NCI-H1436 treated with DMSO at 0.1 percent for 48 hours (cell line): Measurements from ENCODE around the gene MYL6B.

Experiments used
- DNase-seq: peaks from one replicate; lab custom pipeline; 2025; lab: John Stamatoyannopoulos, UW

The MYL6B gene

DNA sequence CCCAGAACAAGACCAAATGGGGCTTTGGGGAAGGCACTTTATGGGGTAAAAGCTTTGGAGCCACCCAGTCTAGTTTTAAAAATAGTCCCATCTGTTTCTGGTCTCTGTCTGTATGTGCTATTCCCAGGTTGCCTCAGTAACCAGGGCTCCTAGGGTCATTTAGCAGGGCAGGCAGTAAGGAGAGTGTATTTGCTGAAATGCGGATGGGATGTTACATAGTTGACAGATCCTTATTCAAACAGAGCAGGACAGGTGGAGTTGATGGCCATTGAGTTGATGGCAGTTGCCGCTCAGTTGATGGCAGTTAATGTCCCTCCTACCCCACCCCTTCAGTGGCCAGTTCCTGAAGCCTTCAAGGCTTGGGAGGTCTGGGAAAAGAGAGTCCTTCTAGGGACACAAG is 29.8 kb upstream of the MYL6B start:
- DNase-seq = no peak

GRCh38 chr12:56124133-56124532 is 28.3 kb upstream of the MYL6B start:
- DNase-seq = no peak

- DNase-seq = no peak
These were observed 25.6 kb upstream of the MYL6B start for GRCh38 chr12:56126732-56127239.

DNA sequence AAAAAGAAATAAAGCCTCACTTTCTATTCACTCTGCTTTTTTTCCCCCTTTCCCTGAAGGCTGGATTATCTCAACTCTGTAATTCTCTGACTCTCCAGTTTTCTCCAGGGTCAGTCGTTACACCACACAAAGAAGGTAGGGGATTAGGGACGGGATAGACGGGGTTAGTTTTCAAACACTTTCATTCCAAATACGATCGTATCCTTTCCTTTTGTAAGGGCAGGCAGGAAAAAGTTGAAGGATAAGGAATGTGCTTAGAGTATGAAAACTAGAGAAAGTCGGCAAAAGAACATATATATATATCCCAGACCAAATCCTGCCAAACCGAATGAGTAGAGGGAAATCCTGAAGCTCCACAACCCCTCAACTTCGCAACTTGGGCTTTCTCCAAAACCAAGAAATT is 24.9 kb upstream of the MYL6B start:
- DNase-seq = no peak

- DNase-seq = peak; percentile 98
These were observed 24.3 kb upstream of the MYL6B start, which contains the start of gene ESYT1 for GRCh38 chr12:56127888-56128669. Gene ESYT1, plus strand, starts transcription at chr12:56128267. Its CDS starts 53 bp downstream, at chr12:56128320.

DNA sequence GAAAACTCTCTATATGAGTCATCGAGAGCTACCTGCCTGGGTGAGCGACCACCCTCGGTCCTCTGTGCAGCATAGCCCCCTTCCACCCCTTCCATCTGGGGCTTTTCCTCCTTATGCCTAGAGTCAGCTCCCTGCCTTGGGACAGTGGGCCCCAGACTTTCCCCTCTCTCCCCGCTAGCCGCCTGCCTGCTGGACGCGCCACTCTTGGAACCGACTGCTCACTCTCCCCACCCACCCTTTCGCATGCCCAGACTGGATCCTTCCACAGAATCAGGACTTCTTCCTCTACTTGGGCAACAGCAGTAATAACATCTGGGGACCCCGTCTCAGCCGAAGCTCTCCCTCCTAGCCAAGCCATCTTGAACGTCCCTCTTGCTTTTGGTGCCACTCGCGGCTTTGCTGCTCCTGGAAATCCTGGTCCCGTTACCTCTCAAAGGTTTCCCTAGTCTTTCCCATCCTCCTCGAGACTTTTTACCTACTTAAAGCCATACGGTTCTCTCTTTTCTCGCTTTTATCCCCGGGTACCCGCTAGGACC is 23.6 kb upstream of the MYL6B start:
- DNase-seq = no peak

DNA sequence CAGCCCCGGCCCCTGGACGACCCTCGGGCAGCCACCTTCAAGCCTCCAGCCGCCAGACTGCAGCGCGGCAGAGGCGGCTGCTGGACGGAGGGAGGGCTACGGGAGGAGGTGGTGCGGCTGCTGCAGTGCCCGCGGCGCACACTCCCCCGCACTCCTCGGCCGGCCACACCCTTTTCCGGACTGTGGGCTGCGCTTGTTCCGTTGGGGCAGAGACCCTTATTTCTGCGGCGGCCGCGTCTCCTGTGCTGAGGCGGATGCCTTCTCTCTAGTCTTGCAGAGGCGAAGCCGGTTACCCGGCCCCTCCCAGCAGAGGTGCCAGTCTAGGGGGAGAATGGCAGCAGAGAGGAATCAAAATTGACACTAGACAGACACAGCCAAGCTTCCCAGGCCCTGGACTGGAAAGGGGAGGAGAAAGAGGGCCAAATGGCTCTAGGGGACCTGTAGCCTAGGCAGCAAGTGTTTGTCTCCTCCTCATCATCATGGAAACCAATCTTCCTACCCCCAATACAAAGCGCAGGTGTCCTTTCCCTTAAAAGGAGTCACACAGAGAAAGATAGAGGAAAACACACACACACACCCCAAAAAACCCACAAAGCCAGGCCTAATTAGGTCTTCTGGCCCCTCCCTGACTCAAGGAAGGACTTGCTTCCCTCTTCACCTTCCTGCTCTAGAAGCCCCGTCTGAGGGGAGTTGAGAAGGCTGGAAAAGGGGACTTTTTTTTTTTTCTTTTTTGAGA is 23.0 kb upstream of the MYL6B start:
- no peak for DNase-seq

- DNase-seq = no peak
These were observed 22.4 kb upstream of the MYL6B start for GRCh38 chr12:56129942-56130495.

DNA sequence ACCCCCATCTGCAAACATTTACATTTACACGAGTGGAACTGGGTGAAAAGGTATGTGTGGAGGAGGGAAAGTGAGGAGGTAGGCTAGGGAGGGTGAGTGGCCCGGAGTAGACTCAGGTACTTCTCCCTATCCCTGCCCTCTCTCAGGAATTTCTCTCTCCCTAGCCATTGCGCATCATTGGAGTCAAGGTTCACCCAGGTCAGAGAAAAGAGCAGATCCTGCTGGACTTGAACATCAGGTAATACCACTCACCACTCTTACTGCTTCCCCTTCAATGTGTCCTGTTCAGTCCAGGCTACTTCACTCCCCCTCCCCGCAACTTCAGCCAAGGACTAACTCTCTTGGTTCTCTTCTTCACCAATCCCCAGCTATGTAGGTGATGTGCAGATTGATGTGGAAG is 21.5 kb upstream of the MYL6B start:
- DNase-seq = no peak

DNA sequence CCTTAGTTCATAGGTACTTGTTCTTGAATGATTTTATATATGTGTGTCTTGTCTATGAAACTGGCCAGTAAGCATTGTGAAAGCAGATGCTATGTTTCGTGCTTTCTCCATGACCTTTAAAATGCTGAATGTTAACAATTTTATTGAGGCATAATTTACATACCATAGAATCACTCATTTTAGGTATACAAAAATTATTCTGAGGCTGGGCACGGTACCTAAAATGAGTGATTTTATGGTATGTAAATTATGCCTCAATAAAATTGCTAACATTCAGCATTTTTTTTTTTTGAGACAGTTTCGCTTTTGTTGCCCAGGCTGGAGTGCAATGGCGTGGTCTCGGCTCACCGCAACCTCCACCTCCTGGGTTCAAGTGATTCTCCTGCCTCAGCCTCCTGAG is 17.5 kb upstream of the MYL6B start:
- DNase-seq = no peak

DNA sequence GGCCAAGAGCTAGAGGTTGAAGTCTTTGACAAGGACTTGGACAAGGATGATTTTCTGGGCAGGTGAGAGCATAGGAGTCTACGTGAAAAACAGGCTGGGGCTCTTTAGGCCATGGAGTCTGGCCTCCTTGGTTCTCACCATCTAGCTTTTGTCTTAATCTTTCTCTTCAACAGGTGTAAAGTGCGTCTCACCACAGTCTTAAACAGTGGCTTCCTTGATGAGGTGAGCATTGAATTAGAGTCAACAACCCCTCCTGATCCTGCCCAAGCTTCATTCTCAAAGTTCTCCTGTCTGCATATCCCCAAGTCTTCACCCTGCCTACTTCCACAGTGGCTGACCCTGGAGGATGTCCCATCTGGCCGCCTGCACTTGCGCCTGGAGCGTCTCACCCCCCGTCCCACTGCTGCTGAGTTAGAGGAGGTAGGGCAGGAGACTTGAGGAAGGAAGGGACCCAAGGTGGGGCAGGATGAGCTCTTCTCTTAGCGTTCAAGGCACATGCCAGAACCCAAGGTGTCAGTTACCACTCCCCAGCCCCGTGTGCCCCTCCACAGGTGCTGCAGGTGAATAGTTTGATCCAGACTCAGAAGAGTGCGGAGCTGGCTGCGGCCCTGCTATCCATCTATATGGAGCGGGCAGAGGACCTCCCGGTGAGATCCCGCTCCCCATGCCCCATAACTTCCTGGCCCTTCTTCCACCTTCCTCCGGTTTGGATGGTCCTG is 14.4 kb upstream of the MYL6B start:
- DNase-seq = no peak

- no peak for DNase-seq
These were observed 10.2 kb upstream of the MYL6B start for GRCh38 chr12:56141946-56142784.

- no peak for DNase-seq
These were observed 9.2 kb upstream of the MYL6B start for GRCh38 chr12:56143217-56143616.

DNA sequence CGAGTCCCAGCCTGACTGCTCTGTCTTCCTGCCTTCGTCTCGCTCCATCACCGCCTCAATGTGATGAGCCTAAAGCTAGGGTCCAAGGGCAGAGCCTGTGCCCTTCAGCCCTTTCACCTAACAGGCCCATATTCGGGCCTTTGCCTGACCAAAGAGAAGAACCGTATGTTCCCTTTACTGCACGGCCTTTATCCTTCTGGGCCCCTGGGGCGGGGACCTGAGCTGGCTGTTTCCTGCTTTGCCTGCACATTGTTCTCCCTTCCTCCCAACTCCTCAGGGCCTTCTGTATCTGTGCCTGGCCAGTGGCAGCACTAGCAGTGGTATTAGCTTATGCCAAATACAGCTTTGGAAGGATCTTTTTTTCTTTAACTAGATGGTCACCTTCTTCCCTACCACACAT is 8.5 kb upstream of the MYL6B start:
- DNase-seq = no peak

- DNase-seq = no peak
These were observed 7.2 kb upstream of the MYL6B start for GRCh38 chr12:56145217-56145616.

GRCh38 chr12:56146492-56147460 is 5.6 kb upstream of the MYL6B start:
- DNase-seq = no peak

GRCh38 chr12:56150563-56150962 is 1.8 kb upstream of the MYL6B start:
- no peak for DNase-seq

DNA sequence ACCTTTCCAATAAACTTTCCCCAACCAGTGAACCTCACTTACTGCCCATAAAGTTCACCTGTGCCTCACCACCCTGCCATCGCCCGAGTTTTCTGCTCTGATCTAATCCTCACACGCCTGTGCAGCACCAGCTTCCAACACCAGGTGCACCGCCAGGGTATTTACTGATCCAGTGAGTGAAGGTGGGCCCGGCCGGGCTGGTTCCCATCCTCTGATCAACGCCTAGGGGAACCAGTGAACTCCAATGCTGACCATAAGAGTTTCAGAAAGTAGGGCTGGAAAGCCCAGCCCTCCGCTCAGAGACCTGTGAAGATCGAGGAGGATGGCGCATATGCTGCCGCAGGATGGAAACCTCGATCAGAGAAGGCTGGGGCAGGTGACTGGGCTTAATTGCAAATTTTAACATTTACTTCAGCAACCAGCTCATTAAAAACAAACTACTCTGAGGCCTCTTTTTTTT is 685 bp upstream of the MYL6B start:
- peak; percentile 29 for DNase-seq

DNA sequence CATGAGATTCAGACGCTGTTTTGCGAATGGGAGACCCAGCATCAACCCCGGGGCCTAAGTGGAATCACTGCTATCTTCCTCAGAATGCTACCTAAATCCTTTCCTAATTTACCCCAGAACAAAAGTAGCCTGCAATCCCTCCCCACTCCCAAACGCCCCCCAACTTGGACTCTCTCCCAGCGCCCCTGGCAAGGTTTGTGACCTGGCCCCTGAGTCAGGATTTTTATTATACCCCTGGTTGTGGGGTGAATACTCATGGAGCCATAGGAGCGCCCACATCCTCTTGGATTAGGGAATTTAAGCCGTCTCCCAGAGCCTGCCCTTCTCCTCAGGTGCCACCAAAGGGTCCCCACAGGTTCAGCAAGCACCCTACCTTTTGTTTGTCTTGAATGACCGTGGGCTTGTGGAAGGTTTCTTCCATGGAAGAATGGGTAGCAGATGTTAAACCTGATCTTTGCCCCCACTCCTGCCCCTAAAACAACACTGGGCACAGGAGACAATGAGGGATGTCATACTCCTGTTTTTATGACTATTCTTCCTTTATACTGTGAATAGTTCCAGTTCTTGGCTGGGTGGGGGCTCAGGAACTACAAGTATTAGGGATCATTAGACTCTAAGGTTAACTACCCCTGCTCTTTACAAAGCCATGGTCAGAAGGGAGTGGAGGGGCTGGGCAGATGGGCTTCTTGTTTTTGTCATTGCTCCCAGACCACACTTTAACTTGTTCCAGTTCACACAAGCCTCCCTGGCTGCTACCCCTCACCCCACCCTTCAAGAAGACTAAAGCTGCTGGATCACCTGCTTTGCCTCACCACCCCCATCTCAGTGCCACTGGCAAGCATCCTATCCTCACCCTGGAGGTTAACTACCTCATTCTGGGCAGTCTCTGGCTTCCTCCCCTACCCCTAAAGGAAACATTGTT is 630 bp downstream of the MYL6B start:
- no peak for DNase-seq
